K562 (cell line): Measurements from ENCODE around the gene ZNRD2. TPM values are rescaled to one million over a fixed set of nuclear protein-coding genes. Genes with fewer than 3 reads are reported as not detected.

Source experiments
- AFF4 ChIP-seq: sonication (generic); formaldehyde crosslinking; IDR thresholded peaks from 2 replicates; pipeline ENCODE4 v1.8.0; 2023; ENCODE audit warnings: mild to moderate bottlenecking, missing genetic modification reagents
- ARID3B ChIP-seq: fragments of 250-450 bp; sonication (Bioruptor Pico); IDR thresholded peaks from 2 replicates; pipeline ENCODE4 v1.4.0; 2020; ENCODE audit warnings: borderline replicate concordance
- ATF1 ChIP-seq, 2 experiments: fragments of 450-650 bp in 1 of 2; IDR thresholded peaks; 2 replicates each; pipeline ENCODE4 v1.6.1; 2016; ENCODE audit warnings: missing compliant biosample characterization in 1 of 2, missing genetic modification characterization in 1 of 2
- DMBX1 ChIP-seq: fragments of 250-450 bp; sonication (Bioruptor Pico); IDR thresholded peaks from 2 replicates; pipeline ENCODE4 v1.8.0; 2022; ENCODE audit warnings: inconsistent platforms, mild to moderate bottlenecking, moderate library complexity, borderline replicate concordance
- ETS1 ChIP-seq: conservative IDR thresholded peaks from 2 replicates; pipeline ENCODE4 v1.6.1; 2011; ENCODE audit warnings: low read depth, mild to moderate bottlenecking, low read length; ENCODE audit not compliant: control insufficient read depth
- HDAC6 ChIP-seq: IDR thresholded peaks from 2 replicates; pipeline ENCODE4 v1.6.1; 2012; ENCODE audit warnings: low read depth, mild to moderate bottlenecking, control low read depth, inconsistent platforms, low read length, moderate library complexity
- MAZ ChIP-seq, 2 experiments: fragments of 450-650 bp in 1 of 2; sonication (generic) in 1 of 2; formaldehyde crosslinking; IDR thresholded peaks in 1 of 2; conservative IDR thresholded peaks in 1 of 2; 2 replicates each; pipeline versions ENCODE4 v1.4.0 to v1.5.0; 2020; ENCODE audit warnings: mild to moderate bottlenecking in 1 of 2, missing genetic modification reagents in 1 of 2
- MNT ChIP-seq, 2 experiments: fragments of 450-650 bp; conservative IDR thresholded peaks; 2 replicates each; pipeline ENCODE4 v1.6.1; 2017; ENCODE audit warnings: mild to moderate bottlenecking in 2 of 2, moderate library complexity in 2 of 2
- MXD1 ChIP-seq: fragments of 250-450 bp; sonication (Bioruptor Pico); IDR thresholded peaks from 2 replicates; pipeline ENCODE4 v1.8.0; 2021; ENCODE audit warnings: borderline replicate concordance, mild to moderate bottlenecking, moderate library complexity; ENCODE audit not compliant: poor library complexity, severe bottlenecking
- NRF1 ChIP-seq, 2 experiments: fragments of 450-650 bp; IDR thresholded peaks in 1 of 2; conservative IDR thresholded peaks in 1 of 2; 2 replicates each; pipeline ENCODE4 v1.6.1; 2014; ENCODE audit warnings: mild to moderate bottlenecking in 2 of 2
- PHTF2 ChIP-seq: fragments of 250-450 bp; sonication (Bioruptor Pico); IDR thresholded peaks from 2 replicates; pipeline ENCODE4 v1.5.0; 2021; ENCODE audit warnings: mild to moderate bottlenecking
- PPARD ChIP-seq: fragments of 250-450 bp; sonication (Bioruptor Pico); IDR thresholded peaks from 2 replicates; pipeline ENCODE4 v1.8.0; 2022; ENCODE audit warnings: inconsistent platforms, mild to moderate bottlenecking, moderate library complexity
- SMARCE1 ChIP-seq: fragments of 450-650 bp; IDR thresholded peaks from 2 replicates; pipeline ENCODE4 v1.7.1; 2016; ENCODE audit warnings: mild to moderate bottlenecking
- SRF ChIP-seq, 2 experiments: fragments of 250-450, 450-650 bp in 1 of 2; sonication (Bioruptor Pico) in 1 of 2; sonication (generic) in 1 of 2; formaldehyde crosslinking; IDR thresholded peaks; 2 replicates each; pipeline versions ENCODE4 v1.5.0 to v1.5.1; 2020 to 2022; ENCODE audit warnings: mild to moderate bottlenecking in 1 of 2, missing genetic modification reagents in 1 of 2
- ZNF263 ChIP-seq: sonication (generic); formaldehyde crosslinking; IDR thresholded peaks from 2 replicates; pipeline ENCODE4 v1.8.0; 2022; ENCODE audit warnings: mild to moderate bottlenecking, missing genetic modification reagents, borderline replicate concordance
- polyA plus RNA-seq, 8 experiments: library from polyadenylated mRNA; depleted of rRNA in 4 of 8; stranded (reverse) in 5 of 8; unstranded in 3 of 8; fragments of >200 nt; fragmentation: Nextera tagmentation in 2 of 8; fragmentation: Illumina TruSeq in 1 of 8; extraction: Ambion mirVana in 2 of 8; extraction: Trizol in 1 of 8; gene quantifications; 2 replicates each; pipeline versions ENCODE4 v1.2.1 to v1.2.3, GENCODE V29; 2011 to 2014; ENCODE audit warnings: inconsistent platforms in 1 of 8, missing spikeins in 1 of 8
- total RNA-seq, 7 experiments: library from RNA; depleted of rRNA in 6 of 7; stranded (reverse); fragments of >200 nt in 6 of 7; fragmentation: Illumina TruSeq in 2 of 7; extraction: Trizol in 2 of 7; gene quantifications; 2 replicates each; pipeline versions ENCODE4 v1.2.1 to v1.2.3, GENCODE V29; 2011 to 2021; ENCODE audit warnings: low replicate concordance in 1 of 7

The ZNRD2 gene
- total and polyA plus RNA-seq, 9 of the 15 experiments (the other 6 are each of a cell fraction or from before 2014, with no cell fraction given): 13.4 to 129 (median 60.4) TPM

DNA sequence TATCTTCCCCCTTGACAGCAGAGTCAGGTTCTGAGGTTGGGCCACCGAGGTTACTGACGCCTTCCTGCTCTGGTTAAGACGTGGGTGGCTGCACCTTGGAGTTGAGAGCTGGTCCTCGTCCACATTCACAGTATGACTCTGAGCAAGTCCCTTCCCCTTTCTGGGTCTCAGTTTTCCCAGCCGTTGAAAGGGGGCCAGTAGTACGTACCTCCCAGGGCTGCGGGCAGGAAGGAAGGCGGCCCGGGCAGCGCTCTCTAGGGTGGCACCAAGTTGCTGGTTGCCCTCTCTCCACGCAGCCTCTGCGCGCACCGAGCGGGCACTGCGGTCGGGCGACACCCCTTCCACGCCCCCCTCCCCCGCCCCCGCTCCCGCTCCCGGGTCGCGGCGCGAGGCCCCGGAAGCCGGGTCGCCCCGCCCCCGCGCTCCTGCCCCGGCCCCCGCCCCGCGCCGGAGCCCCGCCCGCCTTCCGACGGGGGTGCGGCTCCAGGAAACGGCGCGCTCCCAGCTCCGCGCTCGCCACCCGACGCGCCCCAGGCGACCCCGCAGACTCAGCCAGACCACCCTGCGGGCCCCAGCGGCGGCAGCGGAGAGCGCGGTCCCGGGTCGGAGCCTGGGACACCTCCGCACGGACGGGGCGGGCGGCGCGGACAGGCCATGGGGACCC lies 5.4 kb downstream of the ZNRD2 start, which contains the start of gene EHBP1L1 (continued):
- TF ChIP-seq NRF1 (conservative IDR thresholded peaks at IDR 0.05 in 1 of 2, IDR thresholded peaks at IDR 0.05 in 1 of 2): peak in 1 of 2 experiments; percentile 39; a peak in 2 of 4 replicates
- TF ChIP-seq SRF (CRISPR knock-in tag; IDR thresholded peaks at IDR 0.05): 0 out of 4 replicates have a peak, but pooled peaks of 1 of the 2 experiments have one; percentile 6
- TF ChIP-seq ZNF263 (CRISPR knock-in tag): no peak
- no peak for TF ChIP-seq ARID3B
- TF ChIP-seq ETS1: no peak; the same call in 1 of the 2 replicates
- no peak for TF ChIP-seq HDAC6
- TF ChIP-seq ATF1 (CRISPR knock-in tag; IDR thresholded peaks at IDR 0.05): no peak
- TF ChIP-seq ATF1 (tag; IDR thresholded peaks at IDR 0.05): peak; percentile 50
- no peak for TF ChIP-seq DMBX1
- TF ChIP-seq MAZ (CRISPR knock-in tag; conservative IDR thresholded peaks at IDR 0.05 in 1 of 2, IDR thresholded peaks at IDR 0.05 in 1 of 2): peak; percentile 60 to 89; a peak in 3 of 4 replicates
- no peak for TF ChIP-seq PPARD (CRISPR knock-in tag)
- TF ChIP-seq SMARCE1: 0 out of 2 replicates have a peak, but pooled peaks have one; percentile 2
- TF ChIP-seq PHTF2 (CRISPR knock-in tag): no peak
- no peak for TF ChIP-seq MXD1
- TF ChIP-seq AFF4 (CRISPR knock-in tag): peak; percentile 90
- TF ChIP-seq MNT (conservative IDR thresholded peaks at IDR 0.05): no peak
